ENCODE results near the gene EXOC4.

Gene EXOC4

GRCh38 chr7:133693281-133693680 lies 440.4 kb downstream of the EXOC4 start:
- H3K4me3 ChIP-seq (ENCODE audit: low read depth, low read length): no peak overlapping the region

DNA sequence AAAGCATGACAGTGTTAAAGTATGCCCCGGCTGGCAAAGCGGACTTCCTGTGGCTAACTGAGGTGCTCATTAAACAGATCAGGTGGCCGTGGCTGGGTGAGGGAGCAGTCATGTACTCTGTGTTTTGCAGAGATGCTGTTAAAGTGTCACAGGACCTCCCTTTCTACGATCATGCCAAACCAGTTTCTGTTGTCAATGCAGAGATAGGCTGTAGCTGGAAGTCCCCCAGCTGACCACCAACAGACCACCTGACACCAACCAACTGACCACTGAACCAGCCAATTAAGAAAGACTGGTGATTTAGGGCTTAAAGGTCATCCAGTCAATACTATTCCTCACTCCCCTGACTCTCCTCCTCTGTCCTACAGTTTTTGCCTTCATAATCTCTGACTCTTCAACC lies 443.2 kb downstream of the EXOC4 start:
- no peak overlapping the region for H3K4me3 ChIP-seq (ENCODE audit: low read depth, low read length)

DNA sequence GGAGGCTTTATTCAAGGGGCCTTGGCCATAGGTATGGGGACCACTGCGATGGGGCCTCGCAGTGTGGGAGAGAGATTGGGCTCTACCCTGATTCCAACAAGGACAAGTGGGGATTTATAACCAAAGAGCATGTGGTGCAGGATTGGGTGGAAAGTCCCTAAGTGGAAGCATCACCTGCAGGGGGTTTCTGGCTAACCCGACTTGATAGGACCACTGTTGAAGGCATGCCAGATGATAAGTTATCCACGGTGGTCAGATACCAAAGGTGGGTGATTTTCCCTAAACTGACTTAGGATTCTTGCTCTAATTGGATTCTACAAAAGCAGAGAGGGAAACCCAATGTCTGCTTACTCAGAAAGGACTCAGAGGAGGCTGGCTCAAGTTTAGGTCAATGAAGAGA lies 444.7 kb downstream of the EXOC4 start:
- no peak overlapping the region for H3K4me3 ChIP-seq (ENCODE audit: low read depth, low read length)

DNA sequence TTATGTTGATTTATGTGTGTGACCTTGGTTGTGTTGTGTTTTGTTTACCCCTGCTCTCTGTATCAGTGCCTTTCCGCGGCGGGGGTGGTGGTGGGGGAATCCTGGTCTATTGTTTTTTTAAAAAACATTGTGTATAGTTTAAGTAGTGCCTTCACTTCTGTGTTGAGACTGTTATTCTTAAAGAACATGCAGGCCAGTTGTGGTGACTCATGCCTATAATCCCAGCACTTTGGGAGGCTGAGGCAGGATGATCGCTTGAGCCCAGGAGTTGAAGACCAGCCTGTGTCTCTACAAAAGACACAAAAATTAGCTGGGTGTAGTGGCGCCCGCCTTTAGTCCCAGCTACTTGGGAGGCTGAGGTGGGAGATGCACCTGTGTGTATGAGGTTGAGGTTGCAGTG lies 445.2 kb downstream of the EXOC4 start:
- no peak overlapping the region for H3K4me3 ChIP-seq (ENCODE audit: low read depth, low read length)

DNA sequence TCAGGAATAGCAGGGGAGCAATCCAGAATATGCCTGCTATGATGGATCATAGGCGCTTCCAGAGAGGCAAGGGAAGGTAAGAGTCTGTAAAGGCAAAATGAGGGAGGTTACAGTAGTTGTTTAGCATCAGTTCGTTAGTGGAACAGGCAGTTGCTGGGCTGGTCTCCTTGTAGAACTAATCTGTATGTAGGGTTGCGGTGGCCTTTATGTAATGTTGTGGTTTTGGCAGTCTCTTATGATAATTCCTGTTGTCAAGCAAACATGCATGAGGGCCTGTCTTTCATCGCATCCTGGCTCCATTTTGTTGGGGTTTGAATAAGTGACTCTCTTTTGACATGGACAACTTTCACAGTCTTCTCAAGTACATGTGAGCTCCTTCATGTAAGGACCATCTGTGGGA lies 446.5 kb downstream of the EXOC4 start:
- no peak overlapping the region for H3K4me3 ChIP-seq (ENCODE audit: low read depth, low read length)

DNA sequence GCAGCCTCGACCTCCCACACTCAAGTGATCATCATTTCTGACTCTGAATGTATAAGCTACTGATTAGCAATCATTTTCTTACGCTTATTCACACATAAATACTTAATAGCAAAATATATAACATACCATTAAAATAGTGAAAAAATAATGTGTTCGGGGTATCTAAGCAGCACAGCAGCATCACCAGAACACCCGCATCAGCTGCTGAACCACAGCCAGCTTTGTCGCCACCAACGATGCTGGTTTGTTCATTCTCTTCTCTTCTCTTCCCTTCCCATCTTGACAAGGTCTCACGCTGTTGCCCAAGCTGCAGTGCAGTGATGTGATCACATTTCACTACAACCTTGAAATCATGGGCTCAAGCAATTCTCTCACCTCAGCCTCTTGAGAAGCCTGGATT lies 449.2 kb downstream of the EXOC4 start:
- H3K4me3 ChIP-seq (ENCODE audit: low read depth, low read length): no peak overlapping the region

- no peak overlapping the region for H3K4me3 ChIP-seq (ENCODE audit: low read depth, low read length)
Measured at GRCh38 chr7:133702960-133703359, 450.1 kb downstream of the EXOC4 start.

DNA sequence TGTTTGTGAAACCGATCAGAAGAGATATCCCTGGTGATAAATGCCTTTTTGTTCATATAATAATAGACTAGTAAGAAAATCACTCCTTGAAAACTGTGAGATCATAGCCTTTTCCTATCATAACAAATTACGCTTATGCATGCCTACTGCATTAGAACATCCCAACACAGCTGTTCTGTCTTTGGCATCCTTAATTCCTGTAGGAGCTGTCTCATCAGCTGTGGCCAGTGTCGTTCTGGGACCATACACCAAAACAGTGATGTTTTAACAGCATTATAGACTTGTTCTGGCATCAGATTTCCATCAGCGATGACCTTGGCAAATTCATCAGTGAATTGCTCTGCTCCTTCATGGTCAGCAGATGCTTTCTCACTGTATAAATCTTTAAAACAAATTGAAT lies 450.7 kb downstream of the EXOC4 start:
- no peak overlapping the region for H3K4me3 ChIP-seq (ENCODE audit: low read depth, low read length)

- H3K4me3 ChIP-seq (ENCODE audit: low read depth, low read length): no peak overlapping the region
Measured at GRCh38 chr7:133704453-133704852, 451.6 kb downstream of the EXOC4 start.

DNA sequence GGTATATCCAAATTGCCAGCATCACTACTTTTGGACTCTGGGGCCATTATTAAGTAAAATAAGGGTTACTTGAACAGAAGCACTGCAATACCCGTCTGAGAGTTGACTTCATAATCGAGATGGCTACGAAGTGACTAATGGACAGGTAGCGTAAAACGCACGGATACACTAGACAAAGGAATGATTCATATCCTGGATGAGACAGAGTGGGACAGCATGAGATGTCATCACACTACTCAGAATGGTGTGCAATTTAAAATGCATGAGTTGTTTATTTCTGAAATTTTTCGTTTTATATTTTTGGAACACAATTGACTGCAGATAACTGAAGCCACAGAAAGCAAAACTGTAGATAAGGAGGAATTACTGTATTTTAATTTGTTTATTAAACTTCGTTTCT lies 452.7 kb downstream of the EXOC4 start:
- no peak overlapping the region for H3K4me3 ChIP-seq (ENCODE audit: low read depth, low read length)

DNA sequence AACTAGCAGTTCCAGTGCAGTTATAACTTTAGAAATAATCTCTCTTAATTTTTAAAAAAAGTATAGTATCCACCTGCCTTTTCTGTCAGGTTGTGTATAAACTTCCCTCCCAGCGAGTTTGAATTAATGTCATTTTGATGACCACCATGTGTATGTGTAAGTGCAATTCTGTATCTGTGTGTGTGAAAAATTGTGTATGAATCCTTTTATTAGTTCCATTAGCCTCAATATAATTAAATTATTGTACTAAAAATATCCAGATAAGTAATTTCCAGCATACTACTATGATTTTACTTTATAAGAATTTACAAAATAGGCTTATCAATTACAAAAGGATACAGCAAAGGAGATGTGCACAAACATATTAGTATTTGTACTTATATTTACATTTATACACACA lies 453.1 kb downstream of the EXOC4 start:
- H3K4me3 ChIP-seq (ENCODE audit: low read depth, low read length): no peak overlapping the region

DNA sequence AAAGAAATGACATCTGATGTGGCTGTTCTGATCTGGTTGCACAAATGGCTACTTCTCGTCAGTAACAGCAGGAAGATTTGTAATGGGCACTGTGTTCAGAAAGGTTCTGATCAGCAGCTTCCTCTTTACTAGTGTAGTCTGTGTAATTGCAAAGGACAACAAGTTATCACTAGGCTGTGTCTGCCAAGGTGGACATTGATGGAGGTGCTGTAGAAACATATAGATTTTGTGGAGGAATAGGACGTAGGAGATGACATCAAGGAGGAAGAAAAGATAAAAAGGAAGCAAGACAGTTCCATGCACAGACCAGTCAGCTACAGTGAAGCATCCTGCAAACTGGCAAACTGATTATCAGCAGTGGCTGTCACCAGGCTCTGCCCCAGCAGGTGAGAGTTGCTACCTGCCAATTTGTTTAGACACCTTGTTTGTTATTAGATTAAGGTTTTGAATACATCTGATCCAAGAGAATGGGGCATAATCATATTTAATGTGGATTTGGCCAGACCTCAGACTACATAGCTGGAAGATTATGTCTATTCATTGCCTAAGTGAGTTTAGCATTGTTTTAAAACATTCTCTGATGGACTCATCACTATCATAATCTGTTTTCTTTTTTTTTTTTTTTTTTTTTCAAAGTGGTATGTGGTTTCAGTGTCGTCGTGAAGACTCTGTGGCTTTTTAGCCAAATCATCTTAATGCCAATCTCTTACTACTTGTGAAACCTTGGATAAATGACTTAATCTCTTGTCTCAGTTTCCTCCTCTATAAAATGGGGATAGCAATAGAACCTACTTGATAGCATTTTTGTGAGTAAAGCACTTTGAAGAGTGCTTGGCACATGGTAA lies 456.4 kb downstream of the EXOC4 start:
- no peak overlapping the region for H3K4me3 ChIP-seq (ENCODE audit: low read depth, low read length)

- H3K4me3 ChIP-seq (ENCODE audit: low read depth, low read length): no peak overlapping the region
Measured at GRCh38 chr7:133712544-133712943, 459.7 kb downstream of the EXOC4 start.

DNA sequence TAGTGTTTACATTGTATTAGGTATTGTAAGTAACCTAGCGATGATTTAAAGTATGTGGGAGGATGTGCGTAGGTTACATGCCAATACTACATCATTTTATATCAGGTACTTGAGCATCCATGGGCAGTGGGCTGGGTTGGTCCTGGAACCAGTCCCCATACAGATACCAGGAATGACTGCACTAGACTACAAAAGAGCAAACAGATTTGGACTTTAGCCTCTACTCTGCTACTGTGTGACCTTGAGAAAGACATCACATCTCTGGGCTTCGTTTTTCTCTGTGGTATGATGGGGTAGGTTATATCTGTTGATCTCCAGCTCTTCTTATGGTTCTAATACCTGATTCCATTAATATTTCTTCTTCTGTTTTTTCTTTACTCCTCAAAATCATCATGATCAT lies 461.8 kb downstream of the EXOC4 start:
- no peak overlapping the region for H3K4me3 ChIP-seq (ENCODE audit: low read depth, low read length)

DNA sequence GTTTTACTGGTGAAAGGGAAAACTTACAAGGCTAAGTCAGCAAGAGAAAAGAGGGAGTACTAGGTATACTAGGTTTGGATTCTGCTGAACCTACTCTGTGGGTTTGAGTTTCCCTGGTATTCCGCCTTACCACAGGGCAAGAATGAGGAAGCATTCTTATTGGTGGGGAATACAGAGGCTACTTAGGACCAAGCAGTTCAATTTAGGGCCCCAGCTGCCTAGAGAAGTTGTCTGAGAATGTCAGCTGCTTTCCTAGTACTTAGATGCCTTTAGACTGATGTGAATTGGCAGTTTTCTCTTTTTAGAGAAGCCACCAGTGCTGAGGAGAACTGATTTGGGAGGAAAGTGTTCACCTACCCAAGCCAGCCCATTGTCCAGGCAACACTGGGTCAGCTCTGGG lies 465.3 kb downstream of the EXOC4 start:
- H3K4me3 ChIP-seq (ENCODE audit: low read depth, low read length): no peak overlapping the region

GRCh38 chr7:133723044-133723443 lies 470.2 kb downstream of the EXOC4 start:
- H3K4me3 ChIP-seq (ENCODE audit: low read depth, low read length): no peak overlapping the region

- no peak overlapping the region for H3K4me3 ChIP-seq (ENCODE audit: low read depth, low read length)
Measured at GRCh38 chr7:133724148-133724547, 471.3 kb downstream of the EXOC4 start.

DNA sequence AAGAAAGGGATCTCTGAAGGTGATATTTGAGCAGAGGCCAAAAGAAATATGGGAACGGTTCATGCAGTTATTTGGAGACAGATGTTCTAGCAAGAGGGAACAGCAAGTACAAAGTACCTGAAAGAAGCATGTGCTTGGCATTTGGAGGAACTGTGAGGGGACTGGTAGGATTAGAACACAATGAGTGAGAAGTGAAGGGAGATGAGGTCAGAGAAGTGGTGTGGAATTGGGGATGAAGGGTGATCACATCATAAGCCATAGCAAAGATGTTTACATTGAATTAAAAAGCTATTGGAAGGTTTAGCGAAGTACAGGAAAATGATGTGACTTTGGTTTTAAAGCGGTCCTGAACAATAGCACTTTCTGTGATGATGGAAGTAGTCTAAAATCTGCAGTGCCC lies 471.8 kb downstream of the EXOC4 start:
- H3K4me3 ChIP-seq (ENCODE audit: low read depth, low read length): no peak overlapping the region

DNA sequence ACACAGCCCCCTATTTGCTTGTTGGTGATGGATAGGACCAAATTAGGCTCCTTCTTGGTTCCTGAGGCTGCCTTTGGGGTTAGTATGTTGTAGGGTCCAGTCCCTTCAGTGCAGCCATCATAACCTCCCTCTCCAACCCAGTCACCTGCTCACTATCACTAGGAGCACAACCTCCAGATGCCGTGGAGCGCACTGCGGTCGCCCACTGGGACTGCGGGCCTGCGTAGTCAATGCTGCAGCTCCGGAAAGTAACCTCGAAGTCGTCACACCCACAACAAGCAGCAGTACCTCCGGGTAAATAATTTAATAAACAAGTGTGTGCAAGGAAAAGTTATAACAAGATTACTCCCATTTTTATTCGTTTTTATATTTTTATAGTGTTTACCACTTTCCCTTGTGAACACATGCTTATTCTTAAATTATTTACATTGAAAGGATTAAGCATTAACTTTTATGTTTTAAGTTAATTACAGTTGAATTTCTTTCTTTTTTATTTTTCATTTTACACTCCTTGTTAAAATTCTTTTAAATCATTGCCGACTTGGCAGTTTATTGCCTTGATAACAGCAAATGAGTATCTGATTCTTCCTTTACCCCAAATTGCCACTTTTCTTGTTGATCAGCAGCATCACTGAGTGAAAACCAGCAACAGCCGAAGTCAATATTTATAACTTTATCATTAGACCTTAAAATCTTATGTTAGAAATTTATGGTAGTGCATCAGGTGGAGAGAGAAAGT lies 474.8 kb downstream of the EXOC4 start:
- H3K4me3 ChIP-seq (ENCODE audit: low read depth, low read length): no peak overlapping the region

DNA sequence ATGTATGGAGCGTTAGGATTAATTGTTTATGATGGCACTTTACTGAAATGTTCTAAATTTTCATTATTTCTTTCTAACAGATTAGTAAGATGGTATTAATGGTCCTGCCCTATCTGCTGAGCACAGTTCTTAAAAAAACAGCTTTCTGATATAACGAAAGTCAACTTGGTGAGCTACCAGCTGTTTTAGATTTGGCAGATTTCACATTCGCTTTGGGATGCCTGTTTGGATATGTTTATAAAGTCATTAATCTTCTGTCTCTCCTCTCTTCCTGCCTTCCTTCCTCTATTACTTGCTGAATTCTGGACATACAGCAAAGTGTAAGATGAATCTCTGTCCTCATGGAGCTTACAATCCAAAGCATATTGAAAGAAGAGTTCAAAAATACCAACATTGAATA lies 477.5 kb downstream of the EXOC4 start:
- no peak overlapping the region for H3K4me3 ChIP-seq (ENCODE audit: low read depth, low read length)

DNA sequence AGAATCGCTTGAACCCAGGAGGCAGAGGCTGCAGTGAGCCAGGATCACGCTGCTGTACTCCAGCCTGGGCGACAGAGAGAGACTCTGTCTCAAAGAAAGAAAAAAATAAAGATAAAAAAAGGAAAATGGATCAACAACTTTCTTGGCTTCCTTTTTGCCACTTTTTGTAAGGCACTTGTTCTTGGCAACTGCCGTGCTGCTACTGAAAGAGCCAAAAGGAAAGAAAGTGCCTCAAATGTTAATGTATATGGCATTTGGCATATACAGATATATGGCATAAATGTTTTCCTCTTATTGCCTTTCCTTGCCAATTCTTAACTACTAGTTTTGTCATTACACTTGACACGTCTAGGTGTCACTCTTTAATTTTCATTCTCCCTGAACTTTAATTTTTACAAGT lies 480.5 kb downstream of the EXOC4 start:
- H3K4me3 ChIP-seq (ENCODE audit: low read depth, low read length): no peak overlapping the region

DNA sequence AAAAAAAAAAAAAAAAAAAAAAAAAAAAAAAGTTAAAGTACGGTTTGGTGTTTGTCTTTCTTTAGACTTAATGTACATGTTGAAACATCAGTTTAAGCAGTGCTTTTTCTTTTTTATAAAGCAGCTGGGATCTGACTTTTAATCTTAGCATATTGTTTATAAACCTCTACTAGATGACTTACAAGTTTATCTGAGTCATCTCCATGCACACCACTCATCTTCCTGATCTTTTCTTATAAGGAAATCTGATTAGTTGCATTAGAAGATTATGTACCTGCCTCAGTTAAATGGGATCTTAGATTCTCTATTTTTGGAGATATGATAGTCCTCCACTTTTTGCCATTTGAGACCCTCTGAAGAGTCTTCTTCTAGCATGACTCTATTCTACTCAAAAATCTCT lies 482.3 kb downstream of the EXOC4 start:
- H3K4me3 ChIP-seq (ENCODE audit: low read depth, low read length): no peak overlapping the region

Data from iPS-11a (cell line).